Measurements from ENCODE around the gene MTHFD1L.

MTHFD1L gene

DNA sequence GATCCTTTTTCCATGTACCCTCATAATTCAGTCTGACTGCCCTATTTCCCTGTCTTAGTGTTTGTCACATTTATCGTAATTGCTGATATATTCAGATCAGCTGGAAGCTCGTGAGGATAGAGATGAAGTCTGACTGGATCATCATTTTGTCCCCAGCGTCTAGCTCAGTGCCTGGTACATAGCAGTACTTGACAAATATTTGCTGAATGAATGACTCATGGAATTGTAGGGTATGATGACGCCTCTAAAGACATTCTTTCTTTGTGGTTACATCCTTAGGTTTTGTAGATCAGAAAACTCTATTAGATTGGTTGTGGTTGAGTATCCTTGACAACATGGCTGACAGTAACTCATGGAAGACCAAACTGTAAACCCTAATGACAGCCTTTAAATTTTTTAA, 68.9 kb downstream of the MTHFD1L start:
- no peak for DNase-seq (ENCODE audit: low spot score)

DNA sequence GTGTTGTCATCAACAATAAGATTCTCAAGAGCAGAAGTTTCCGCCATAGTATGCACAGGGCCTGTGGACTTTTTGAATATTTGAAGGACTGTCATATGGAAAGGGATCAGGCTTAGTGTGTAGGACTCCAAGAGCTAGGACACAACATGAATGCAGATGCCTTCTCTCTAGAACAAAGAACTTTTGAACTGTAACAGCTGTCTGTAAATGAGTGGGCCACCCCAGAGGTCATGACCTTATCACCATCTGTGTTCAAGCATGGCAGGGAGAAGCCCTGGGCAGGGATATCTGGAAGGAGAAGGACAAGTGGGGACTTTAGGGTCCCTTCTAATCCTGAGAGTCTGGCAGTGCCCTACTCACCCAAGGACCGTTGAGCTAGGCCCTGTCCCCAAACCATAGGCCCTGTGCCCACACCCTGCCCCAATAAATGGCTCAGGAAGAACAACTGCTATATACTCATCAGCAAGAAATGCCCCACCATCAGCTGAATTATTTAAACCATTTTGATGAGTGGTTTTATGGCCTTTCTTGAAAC, 70.6 kb downstream of the MTHFD1L start:
- no peak for DNase-seq (ENCODE audit: low spot score)

DNA sequence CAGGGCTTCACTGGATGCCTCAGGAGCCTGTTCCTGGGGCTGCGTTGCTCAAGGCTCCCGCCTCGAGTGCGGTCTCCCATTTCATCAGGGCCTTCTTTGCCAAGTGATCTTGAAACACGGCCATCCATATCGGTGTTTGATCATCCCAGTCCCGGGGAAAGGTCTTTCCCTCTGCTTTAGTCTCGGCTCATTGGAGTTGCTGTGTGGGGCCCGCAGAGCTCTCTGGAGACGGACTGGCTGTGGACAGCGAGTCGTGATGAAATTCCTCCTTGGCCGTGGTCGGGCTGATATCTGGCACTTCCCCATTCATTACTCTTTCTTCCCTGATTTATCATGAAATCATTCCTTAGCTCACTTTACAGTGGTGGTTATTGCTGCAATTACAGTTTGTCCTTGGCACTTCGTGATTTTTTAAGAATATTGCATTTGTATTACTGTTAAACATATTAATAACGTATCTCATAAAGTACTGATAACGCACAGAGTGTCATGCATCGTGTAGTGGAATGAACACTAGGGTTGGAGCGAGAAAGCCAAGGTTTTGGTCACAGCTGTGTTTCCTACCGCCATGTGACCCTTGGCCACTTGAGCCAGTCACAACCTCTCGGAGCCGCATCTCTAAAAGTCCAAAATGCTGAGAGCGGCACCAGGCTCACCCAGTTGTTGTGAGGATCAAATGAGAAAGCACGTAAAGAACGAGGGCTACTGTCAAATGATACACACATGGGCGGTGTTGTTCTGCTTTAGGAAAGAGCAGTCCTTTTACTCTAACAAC, 71.8 kb downstream of the MTHFD1L start:
- DNase-seq (ENCODE audit: low spot score): no peak

DNA sequence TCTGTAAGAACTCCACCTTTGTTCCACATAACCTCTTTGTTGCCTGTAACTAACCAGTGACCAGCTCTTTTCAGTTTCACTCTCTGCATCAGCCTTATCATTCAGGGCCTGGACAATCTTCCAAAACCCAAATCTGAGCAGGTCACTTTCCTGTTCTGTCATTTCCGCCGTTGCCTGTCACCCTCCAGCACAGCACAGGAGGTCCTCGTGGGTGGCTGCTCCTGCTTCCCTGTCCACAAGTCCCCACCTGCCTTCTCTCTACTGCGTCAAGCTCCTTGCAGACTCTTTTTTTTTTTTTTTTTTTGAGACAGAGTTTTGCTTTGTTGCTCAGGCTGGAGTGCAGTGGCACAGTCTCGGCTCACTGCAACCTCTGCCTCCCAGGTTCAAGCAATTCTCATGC, 73.9 kb downstream of the MTHFD1L start:
- DNase-seq (ENCODE audit: low spot score): no peak

DNA sequence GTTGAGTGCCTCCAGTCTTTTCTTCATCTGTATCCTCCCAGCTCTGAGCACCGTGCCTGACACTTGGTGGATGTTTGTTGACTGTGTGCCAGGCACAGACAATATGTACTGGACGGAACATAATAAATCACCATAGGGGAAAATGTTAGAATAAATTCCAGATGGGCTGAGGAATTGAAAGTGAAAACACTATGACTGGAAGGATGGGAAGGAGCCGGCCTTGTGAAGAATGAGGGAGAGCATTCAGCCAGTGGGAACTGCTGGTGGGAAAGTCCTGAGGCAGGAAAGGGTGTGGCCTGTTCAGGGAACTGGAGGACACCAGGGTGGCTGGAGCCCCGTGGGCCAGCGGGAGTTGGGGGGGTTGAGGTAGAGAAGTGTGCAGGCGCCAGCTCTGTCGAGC, 75.4 kb downstream of the MTHFD1L start:
- no peak for DNase-seq (ENCODE audit: low spot score)

DNA sequence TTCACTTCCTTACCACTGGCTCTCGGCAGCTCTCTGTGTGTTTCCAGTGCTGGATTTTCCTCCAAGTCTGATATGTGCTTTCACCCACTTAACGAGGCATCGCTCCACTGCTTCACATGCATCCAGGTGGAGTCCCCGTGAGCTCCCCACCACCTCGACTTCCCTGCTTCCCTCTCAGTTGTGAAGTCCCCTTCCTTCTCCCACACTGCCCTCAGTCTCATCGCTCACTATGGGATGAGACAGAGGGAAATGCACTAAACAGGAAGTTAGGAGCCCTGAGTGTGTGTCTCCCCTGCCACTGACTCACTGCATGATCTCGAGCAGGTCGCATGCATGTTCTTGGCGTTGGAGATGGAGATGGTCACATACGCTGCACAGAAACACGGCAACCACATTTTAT, 84.0 kb downstream of the MTHFD1L start:
- DNase-seq (ENCODE audit: low spot score): no peak

DNA sequence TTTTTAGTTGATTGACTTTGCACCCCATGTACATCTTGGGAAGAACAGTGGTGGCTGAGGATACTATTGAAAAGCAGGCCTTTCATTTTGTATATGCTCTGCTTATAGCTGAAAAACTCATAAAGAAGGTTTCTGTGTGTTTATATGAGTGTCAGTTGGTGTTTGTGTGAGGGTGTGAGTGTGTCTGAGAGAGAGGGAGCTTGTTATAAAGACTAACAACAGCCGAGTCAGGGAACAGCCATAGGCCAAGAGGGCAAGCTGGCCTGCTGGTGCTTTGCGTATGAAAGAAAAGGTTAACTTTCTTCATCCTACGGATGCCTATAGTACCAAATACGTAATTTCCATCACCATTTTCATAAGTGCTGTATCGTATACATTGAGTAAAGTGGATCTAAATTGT, 88.3 kb downstream of the MTHFD1L start:
- DNase-seq (ENCODE audit: low spot score): no peak

DNA sequence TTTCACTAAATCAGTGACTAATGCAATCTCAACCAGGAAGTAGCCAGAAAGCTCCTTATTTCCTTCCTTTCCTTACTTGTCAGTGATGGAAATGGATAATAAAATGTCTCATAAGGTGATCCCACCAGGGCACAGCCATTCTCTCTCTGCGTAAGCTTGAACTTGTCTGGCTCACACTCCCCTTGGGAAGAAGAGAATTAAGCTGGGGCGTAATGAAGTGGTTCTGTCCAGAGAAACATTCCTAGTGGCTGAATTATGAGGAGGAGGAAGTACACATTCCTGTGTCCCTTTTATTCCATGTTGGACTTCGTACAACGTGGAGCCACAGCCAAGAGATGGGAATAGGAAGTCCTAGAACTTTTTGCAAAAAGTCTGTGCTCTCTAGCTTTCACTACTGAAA, 93.7 kb downstream of the MTHFD1L start:
- DNase-seq (ENCODE audit: low spot score): no peak

DNA sequence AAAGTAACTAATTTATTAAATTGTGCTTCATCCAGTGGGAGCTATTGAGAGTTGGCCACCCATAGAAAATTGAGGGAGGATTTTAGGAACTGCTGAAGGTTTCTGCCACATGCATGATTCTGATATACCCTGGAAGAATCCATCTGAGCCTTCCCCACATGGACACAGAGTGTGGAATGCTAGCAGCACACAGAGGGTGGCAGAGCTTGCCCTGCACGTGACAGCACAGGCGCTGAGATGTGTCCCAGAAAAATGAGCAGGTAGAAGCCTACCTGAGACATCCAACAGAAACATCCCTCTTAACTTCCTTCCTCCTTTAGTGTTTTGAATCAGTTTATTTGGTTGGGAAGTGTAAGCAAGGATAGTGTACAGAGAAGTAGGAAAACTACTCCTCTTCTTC, 96.9 kb downstream of the MTHFD1L start:
- DNase-seq (ENCODE audit: low spot score): peak; percentile 50

DNA sequence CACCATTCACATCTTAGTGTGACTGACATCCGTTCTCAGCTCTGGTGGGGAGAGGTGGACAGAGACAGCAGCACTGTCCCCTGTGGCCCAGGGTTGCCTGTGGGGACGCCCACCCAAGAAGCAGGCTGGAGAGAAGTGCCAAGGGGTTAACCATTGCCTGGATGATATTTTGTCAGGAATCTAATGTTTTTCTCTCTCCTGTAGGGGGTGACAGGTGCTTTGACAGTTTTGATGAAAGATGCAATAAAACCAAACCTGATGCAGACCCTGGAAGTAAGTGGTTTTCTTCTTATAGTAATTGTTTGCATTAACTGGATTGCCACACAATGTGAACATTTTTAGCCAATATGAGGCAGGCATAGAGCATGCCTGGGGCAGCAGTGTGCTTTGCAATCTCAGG, 99.3 kb downstream of the MTHFD1L start:
- DNase-seq (ENCODE audit: low spot score): no peak

DNA sequence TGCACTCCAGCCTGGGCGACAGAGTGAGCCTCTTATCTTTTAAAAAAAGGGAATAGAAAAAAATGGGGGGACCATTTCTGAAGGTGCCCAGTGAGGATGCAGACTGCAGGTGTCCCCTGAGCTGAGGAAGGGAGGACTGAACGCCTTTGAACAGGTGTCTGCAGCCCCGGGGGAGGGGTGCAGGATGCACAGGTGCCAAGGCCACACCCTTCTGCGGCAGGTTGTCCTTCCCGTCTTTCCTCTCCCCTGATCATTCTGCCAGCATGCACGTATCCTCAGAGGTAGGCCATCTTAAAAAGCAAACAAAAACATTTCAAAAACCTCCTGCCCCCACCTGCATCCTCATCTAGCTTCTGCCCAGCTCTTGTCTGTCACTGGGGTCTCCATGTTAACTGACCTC, 101.3 kb downstream of the MTHFD1L start:
- no peak for DNase-seq (ENCODE audit: low spot score)

DNA sequence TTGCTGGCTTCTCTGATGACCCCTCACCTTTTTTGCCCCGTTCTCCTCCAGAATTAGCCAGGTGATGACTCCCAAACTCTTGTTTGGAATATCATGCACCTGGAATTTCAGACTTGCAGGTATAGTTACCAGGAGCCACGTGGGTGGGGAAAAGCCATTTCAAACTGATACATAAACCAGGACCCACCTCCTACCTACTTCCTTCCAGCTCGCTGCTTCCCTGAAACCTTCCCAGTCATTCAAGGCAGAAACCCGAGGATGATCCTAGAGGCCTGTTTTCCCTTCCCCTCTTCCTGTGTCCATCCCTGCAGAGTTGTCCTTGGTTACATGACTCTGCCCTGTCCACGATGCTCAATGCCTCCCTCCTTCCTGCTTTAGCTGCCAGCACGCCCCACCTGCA, 101.9 kb downstream of the MTHFD1L start:
- DNase-seq (ENCODE audit: low spot score): peak; percentile 30

DNA sequence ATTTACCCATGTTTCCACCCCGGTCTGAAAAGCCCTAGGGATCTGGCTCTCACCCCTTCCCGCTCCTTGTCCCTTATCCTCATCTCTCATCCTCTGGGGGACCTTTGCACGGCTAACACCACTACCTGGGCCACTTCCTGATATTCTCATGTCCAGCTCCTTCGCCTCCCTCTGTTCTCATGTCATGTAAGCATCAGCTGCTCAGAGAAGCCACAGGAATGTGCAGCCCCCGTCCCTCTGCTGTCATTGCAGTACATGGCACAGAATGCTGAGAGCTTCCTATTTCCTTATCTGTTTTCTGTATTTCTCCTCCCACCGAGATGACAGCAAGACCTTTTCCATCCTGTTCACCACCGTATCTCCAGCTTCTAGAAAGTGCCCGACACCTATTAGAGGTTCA, 102.4 kb downstream of the MTHFD1L start:
- peak; percentile 10 for DNase-seq (ENCODE audit: low spot score)

DNA sequence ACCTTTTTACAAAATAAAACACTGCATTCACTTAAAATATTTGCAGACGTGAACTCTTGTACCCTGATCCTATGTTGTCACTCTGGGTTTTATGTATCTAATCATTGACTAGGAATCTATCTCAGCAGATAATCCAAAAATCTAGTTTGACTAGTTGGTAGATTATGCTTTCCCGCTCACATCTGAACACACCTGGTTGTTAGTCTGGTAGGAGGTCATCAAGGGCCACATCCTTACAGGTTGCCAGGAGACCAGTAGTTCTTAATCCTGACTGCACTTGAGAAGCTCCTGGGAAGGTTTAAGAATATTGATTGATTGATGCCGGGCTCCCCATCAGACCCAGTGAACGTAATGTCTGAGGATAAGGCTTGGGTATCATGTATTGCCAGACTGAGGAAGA, 104.4 kb downstream of the MTHFD1L start:
- DNase-seq (ENCODE audit: low spot score): no peak

DNA sequence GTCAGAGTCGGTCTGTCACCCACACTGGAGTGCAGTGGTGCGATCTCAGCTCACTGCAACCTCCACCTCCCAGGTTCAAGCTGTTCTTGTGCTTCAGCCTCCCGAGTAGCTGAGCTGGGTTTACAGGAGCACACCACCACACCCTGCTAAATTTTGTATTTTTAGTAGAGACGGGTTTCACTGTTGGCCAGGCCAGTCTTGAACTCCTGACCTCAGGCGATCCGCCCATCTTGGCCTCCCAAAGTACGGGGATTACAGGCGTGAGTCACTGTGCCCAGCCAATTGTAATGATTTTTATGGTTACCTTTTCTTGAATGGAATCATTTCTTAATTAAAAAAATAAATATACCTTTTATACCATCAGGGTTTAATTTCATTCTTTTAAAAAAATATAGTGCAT, 105.7 kb downstream of the MTHFD1L start:
- DNase-seq (ENCODE audit: low spot score): no peak

DNA sequence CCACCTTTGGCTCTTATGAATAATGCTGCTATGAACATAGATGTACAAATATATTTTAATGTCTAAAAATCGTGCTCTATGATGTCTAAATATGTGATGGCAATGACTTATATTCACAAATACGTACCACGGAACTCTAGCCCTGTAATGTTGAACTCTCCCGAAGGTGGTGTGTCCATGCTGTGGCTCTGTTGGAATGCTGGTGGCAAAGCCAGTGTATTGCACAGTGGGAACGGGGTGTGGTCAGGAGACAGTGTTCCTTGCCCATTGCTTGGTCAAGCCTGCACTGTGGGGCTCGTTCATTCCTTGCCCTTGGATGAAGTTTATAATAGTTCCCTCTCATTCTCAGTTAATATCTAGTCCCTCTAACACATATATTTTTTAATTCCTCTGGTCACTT, 109.6 kb downstream of the MTHFD1L start:
- DNase-seq (ENCODE audit: low spot score): no peak

DNA sequence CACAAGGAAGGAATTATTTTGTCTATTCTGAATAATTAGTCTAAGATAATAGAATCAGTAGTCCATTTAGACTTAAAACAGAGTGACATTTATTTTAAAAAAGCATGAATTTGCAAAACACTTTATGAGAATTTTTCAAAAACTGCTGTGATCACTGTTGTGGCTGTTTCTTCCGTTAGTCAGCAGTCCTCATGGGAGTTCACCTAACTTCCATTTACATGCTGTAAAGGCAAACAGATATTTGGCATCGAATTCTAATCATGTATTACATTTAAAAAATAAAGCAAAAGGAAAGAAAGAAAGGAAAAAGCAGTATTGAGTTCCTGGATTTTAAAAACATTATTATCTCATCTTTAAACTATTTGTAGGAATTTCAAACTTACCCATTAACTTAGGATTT, 111.8 kb downstream of the MTHFD1L start:
- DNase-seq (ENCODE audit: low spot score): no peak

DNA sequence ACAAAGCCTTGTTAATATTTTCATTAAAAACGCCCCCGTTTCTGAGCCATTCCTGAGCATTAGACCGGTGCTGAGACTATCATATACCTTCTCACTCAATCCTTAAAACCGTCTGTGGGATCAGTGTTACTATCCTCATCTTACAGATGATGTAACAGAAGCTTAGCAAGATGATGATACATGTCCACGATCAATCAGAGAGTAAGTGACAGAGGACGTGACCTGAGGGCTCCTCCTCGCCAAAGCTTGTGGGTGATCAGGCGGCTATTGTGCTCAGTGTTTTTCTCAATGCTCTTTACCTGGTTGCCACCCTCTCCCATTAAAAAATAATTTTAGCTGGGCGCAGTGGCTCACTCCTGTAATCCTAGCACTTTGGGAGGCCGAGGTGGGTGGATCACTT, 113.1 kb downstream of the MTHFD1L start:
- no peak for DNase-seq (ENCODE audit: low spot score)

DNA sequence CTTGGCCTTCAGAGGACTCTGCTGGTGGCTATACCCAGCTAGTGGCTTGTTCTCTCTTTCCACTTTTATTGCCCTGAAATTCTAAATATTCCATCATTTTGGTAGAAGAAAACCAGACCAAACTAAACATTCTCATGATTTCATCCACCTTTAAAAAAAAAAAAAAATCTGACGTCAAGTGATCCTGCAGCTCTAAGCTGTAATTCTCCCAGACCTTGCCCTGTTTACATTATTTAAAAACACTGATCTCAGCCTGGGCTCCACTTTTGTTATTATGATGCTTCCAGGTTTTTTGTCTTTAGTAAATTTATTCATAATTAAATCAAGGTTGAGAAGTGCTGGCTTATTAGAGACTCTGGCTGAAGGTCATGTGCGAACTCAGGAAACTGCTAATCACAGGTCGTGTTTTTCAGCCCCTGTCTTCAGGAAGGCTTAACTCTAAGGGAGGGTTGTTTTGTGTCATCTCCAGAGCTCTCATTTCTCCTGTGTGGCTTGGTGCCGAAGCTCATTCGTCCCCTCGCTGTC, 114.4 kb downstream of the MTHFD1L start:
- DNase-seq (ENCODE audit: low spot score): no peak

DNA sequence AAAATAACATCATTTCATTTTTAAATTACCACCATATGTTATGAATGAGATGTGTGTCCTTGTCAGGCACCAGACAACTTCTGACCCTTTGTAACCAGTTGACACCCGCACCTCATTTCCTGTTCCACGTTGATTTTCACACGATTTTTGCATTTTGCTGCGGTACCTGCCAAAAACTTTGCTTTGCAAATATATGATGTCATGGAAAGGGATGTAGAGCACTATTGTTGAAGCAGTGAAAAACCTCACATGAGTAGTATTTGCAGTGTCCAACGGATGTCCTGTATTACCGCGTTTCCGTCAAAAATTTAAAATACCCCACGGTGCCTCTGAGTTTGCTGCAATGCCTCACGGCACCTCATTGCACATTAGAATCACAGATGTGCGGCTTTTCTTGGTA, 115.6 kb downstream of the MTHFD1L start:
- no peak for DNase-seq (ENCODE audit: low spot score)

DNA sequence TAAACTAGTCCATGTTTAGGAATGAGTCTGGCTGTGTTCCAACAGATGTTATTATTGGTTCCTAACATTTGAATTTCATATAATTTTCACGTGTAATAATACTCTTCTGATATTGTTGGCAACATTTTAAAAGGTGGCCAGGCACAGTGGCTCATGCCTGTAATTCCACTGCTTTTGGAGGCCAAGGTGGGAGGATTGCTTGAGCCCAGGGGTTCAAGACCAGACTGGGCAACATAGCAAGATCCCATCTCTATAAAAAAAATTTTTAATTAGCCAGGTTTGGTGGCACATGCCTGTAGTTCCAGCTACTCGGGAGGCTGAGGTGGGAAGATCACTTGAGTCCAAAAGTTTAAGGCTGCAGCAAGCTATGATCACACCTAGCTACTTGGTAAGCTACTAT, 116.2 kb downstream of the MTHFD1L start:
- no peak for DNase-seq (ENCODE audit: low spot score)

DNA sequence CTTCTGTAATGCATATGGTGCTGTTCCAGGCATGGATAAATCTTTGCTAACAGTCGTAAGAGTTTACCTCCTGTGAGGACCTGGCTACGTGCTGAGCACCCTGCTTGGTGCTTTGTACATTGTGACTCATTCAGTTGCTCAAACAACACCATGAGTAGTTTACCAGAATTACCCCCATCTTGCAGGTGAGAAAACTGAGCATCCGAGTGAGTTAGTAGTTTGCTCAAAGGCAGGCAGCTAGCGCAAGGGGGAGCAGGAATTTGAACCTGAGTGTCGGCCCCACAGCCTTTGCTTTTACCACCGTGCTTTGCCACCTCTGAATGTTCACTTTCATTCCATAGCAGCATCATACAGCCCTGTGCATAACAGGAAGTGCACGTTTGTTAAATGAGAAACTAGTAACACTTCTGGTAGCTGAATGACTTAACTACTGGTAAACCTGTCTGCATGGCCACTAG, 121.9 kb downstream of the MTHFD1L start:
- no peak for DNase-seq (ENCODE audit: low spot score)

DNA sequence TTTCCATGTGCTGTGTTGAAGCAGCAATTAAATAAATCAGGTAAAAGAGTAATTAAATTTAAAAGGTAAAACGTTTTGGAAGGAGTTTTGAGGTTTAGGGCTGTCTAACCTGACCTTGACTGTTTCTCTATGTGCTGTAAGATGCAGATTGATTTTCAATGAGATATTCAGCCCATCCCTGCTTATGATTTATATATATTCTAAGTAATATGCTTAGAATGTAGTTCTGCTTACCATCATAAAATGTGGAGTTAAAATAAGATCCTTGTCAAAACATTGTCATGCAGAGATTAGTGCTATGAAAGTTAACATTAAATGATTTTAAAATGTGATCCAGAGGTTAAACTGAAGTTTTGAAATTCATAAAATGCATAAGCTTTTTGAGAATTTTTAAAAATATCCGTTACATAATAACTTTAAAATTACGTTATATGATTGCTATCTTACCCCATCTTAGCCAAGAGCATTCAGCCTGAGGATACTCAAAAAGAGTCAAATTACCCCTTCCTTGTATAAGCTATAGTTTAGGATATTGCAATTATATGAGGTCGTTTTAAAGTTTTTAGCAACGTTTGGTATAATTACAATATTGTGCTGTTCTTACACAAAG, 122.5 kb downstream of the MTHFD1L start:
- DNase-seq (ENCODE audit: low spot score): no peak

Data from cerebellar cortex (tissue), 1 donor.